ENCODE data around the gene ZNF618. TPM values are rescaled to one million over a fixed set of nuclear protein-coding genes. Genes with fewer than 3 reads are reported as not detected.

The ZNF618 gene
- total RNA-seq, 1 experiment from 2014 or later, result 4.2 TPM

GRCh38 chr9:113863345-113863744, 12.8 kb upstream of the ZNF618 start:
- no peaks in the 10 kb centered on the region for H3K79me2 ChIP-seq (ENCODE audit: low read length)
- peak; percentile 18 for DNase-seq
- H3K4me2 ChIP-seq (ENCODE audit: low read length), result no peak overlapping the region
- no peaks in the 10 kb centered on the region for H3K9me3 ChIP-seq (ENCODE audit: low read length)
- H3K9ac ChIP-seq (ENCODE audit: low read length), result no peak overlapping the region
- H2AFZ ChIP-seq (ENCODE audit: low read length), result no peak overlapping the region
- ChIA-PET POLR2A (ENCODE audit: unreplicated experiment) (no interaction called here), CTCF (no interaction called here)
- H3F3A ChIP-seq (ENCODE audit: low read length, unreplicated experiment), result no peaks in the 10 kb centered on the region
- H3K27ac ChIP-seq (ENCODE audit: low read length), result no peak overlapping the region
- ATAC-seq, result peak; percentile 43
- no peak for TF ChIP-seq CTCF (conservative IDR thresholded peaks at IDR 0.05; ENCODE audit: low read depth, low read length)
- no peak for TF ChIP-seq EZH2phosphoT487 (IDR thresholded peaks at IDR 0.05; ENCODE audit: borderline replicate concordance, low read length)
- TF ChIP-seq EZH2 (IDR thresholded peaks at IDR 0.05; ENCODE audit: low read length, unreplicated experiment), result no peak
- no peak overlapping the region for H3K4me3 ChIP-seq (ENCODE audit: low read length)
- no peaks in the 10 kb centered on the region for H3K4me1 ChIP-seq (ENCODE audit: insufficient read depth, low read length)
- H4K20me1 ChIP-seq (ENCODE audit: low read length), result no peaks in the 10 kb centered on the region
- no TSS peak for BruUV-seq (replicated peaks)
- intact Hi-C loops (cut with micrococcal nuclease), result no loop called here
- no peaks in the 10 kb centered on the region for H3K9me2 ChIP-seq (replicated peaks; ENCODE audit: low read length)
- H3K27me3 ChIP-seq (ENCODE audit: low read length), result peaks cover 5% of the 10 kb centered on the region; the same call in 1 of the 2 replicates
- no peaks in the 10 kb centered on the region for H3K36me3 ChIP-seq (ENCODE audit: low read depth, low read length)

GRCh38 chr9:113868501-113868900, 7.6 kb upstream of the ZNF618 start:
- ChIA-PET CTCF (no interaction called here), POLR2A (ENCODE audit: unreplicated experiment) (no interaction called here)
- no peaks in the 10 kb centered on the region for H3F3A ChIP-seq (ENCODE audit: low read length, unreplicated experiment)
- H4K20me1 ChIP-seq (ENCODE audit: low read length), result no peaks in the 10 kb centered on the region
- no peaks in the 10 kb centered on the region for H3K79me2 ChIP-seq (ENCODE audit: low read length)
- no peak for TF ChIP-seq EZH2 (IDR thresholded peaks at IDR 0.05; ENCODE audit: low read length, unreplicated experiment)
- no peak overlapping the region for H3K9ac ChIP-seq (ENCODE audit: low read length)
- H2AFZ ChIP-seq (ENCODE audit: low read length), result no peak overlapping the region
- H3K27ac ChIP-seq (ENCODE audit: low read length), result no peak overlapping the region
- no peak overlapping the region for H3K4me2 ChIP-seq (ENCODE audit: low read length)
- no TSS peak for BruUV-seq (replicated peaks)
- ATAC-seq, result no peak
- H3K4me1 ChIP-seq (ENCODE audit: insufficient read depth, low read length), result no peaks in the 10 kb centered on the region
- H3K36me3 ChIP-seq (ENCODE audit: low read depth, low read length), result no peaks in the 10 kb centered on the region
- DNase-seq, result no peak
- H3K9me2 ChIP-seq (replicated peaks; ENCODE audit: low read length), result no peaks in the 10 kb centered on the region
- H3K27me3 ChIP-seq (ENCODE audit: low read length), result no peaks in the 10 kb centered on the region
- no peak overlapping the region for H3K4me3 ChIP-seq (ENCODE audit: low read length)
- intact Hi-C loops (cut with micrococcal nuclease), result no loop called here
- H3K9me3 ChIP-seq (ENCODE audit: low read length), result no peaks in the 10 kb centered on the region

GRCh38 chr9:113872485-113873143, 3.5 kb upstream of the ZNF618 start:
- ATAC-seq, result no peak
- DNase-seq, result no peak
- no peak overlapping the region for H2AFZ ChIP-seq (ENCODE audit: low read length)
- no peak overlapping the region for H3K4me2 ChIP-seq (ENCODE audit: low read length)
- BruUV-seq (replicated peaks), result no TSS peak
- H3F3A ChIP-seq (ENCODE audit: low read length, unreplicated experiment), result no peaks in the 10 kb centered on the region
- intact Hi-C loops (cut with micrococcal nuclease), result no loop called here
- no peaks in the 10 kb centered on the region for H4K20me1 ChIP-seq (ENCODE audit: low read length)
- no peak overlapping the region for H3K27ac ChIP-seq (ENCODE audit: low read length)
- no peaks in the 10 kb centered on the region for H3K27me3 ChIP-seq (ENCODE audit: low read length)
- H3K9ac ChIP-seq (ENCODE audit: low read length), result no peak overlapping the region
- CTCF ChIA-PET, result no interaction called here
- no peak for TF ChIP-seq EZH2 (IDR thresholded peaks at IDR 0.05; ENCODE audit: low read length, unreplicated experiment)
- no peak for TF ChIP-seq EZH2phosphoT487 (IDR thresholded peaks at IDR 0.05; ENCODE audit: borderline replicate concordance, low read length)
- no peak for TF ChIP-seq CTCF (conservative IDR thresholded peaks at IDR 0.05; ENCODE audit: low read depth, low read length)
- POLR2A ChIA-PET (ENCODE audit: unreplicated experiment), result no interaction called here
- peaks cover 8% of the 10 kb centered on the region for H3K79me2 ChIP-seq (ENCODE audit: low read length)
- H3K36me3 ChIP-seq (ENCODE audit: low read depth, low read length), result no peaks in the 10 kb centered on the region
- H3K4me1 ChIP-seq (ENCODE audit: insufficient read depth, low read length), result no peaks in the 10 kb centered on the region; the same call in 1 of the 2 replicates
- H3K9me2 ChIP-seq (replicated peaks; ENCODE audit: low read length), result no peaks in the 10 kb centered on the region
- no peak overlapping the region for H3K4me3 ChIP-seq (ENCODE audit: low read length)
- no peaks in the 10 kb centered on the region for H3K9me3 ChIP-seq (ENCODE audit: low read length)

All from PC-3 (cell line).